ENCODE results near the gene TCEA2. TPM values are rescaled to one million over a fixed set of nuclear protein-coding genes. Genes with fewer than 3 reads are reported as not detected.

The TCEA2 gene
- total RNA-seq, 2 donors from 2014 or later, result 20.0 to 21.0 TPM

- no peaks in the 10 kb centered on the region for H3K9me3 ChIP-seq (ENCODE audit: control insufficient read depth, low read length, poor library complexity, severe bottlenecking)
- no peak for ATAC-seq
- Mint-ChIP-seq H3K27ac (no peak overlapping the region), H3K4me1 (peaks cover 21% of the 10 kb centered on the region), H3K4me3 (no peak overlapping the region), H3K36me3 (ENCODE audit: low read depth) (peaks cover 5% of the 10 kb centered on the region), H3K27me3 (no peaks in the 10 kb centered on the region)
- DNase-seq, result no peak
Measured at GRCh38 chr20:64030371-64031134, 32.4 kb upstream of the TCEA2 start.

- H3K4me1 Mint-ChIP-seq, result peaks cover 21% of the 10 kb centered on the region
- H3K27ac Mint-ChIP-seq, result no peak overlapping the region
- H3K36me3 Mint-ChIP-seq (ENCODE audit: low read depth), result peaks cover 5% of the 10 kb centered on the region
- no peaks in the 10 kb centered on the region for H3K9me3 ChIP-seq (ENCODE audit: control insufficient read depth, low read length, poor library complexity, severe bottlenecking)
- H3K27me3 Mint-ChIP-seq, result no peaks in the 10 kb centered on the region
- no peak for DNase-seq
- no peak for ATAC-seq
- H3K4me3 Mint-ChIP-seq, result no peak overlapping the region
Measured at GRCh38 chr20:64031822-64032314, 31.1 kb upstream of the TCEA2 start.

GRCh38 chr20:64032706-64033624 lies 30.0 kb upstream of the TCEA2 start:
- no peaks in the 10 kb centered on the region for H3K9me3 ChIP-seq (ENCODE audit: control insufficient read depth, low read length, poor library complexity, severe bottlenecking)
- peaks cover 27% of the 10 kb centered on the region for H3K4me1 Mint-ChIP-seq
- H3K27ac Mint-ChIP-seq, result peak overlapping the region; percentile 91
- DNase-seq, result no peak
- peaks cover 5% of the 10 kb centered on the region for H3K36me3 Mint-ChIP-seq (ENCODE audit: low read depth)
- H3K27me3 Mint-ChIP-seq, result no peaks in the 10 kb centered on the region
- H3K4me3 Mint-ChIP-seq, result no peak overlapping the region
- no peak for ATAC-seq

GRCh38 chr20:64033981-64034493 lies 29.0 kb upstream of the TCEA2 start:
- no peak for DNase-seq
- no peaks in the 10 kb centered on the region for H3K27me3 Mint-ChIP-seq
- H3K36me3 Mint-ChIP-seq (ENCODE audit: low read depth), result peaks cover 2% of the 10 kb centered on the region
- no peak for ATAC-seq
- peaks cover 27% of the 10 kb centered on the region for H3K4me1 Mint-ChIP-seq
- H3K27ac Mint-ChIP-seq, result peak overlapping the region; percentile 91
- no peaks in the 10 kb centered on the region for H3K9me3 ChIP-seq (ENCODE audit: control insufficient read depth, low read length, poor library complexity, severe bottlenecking)
- H3K4me3 Mint-ChIP-seq, result peak overlapping the region; percentile 81

GRCh38 chr20:64035066-64035932 lies 27.7 kb upstream of the TCEA2 start:
- DNase-seq (peak in 2 of 3 donors; percentile 23 to 39), ATAC-seq (peak; percentile 70)
- H3K36me3 Mint-ChIP-seq (ENCODE audit: low read depth), result peaks cover 1% of the 10 kb centered on the region
- H3K4me1 Mint-ChIP-seq, result peaks cover 32% of the 10 kb centered on the region
- H3K27me3 Mint-ChIP-seq, result no peaks in the 10 kb centered on the region
- H3K4me3 Mint-ChIP-seq, result peak overlapping the region; percentile 81
- peak overlapping the region; percentile 91 for H3K27ac Mint-ChIP-seq
- H3K9me3 ChIP-seq (ENCODE audit: control insufficient read depth, low read length, poor library complexity, severe bottlenecking), result no peaks in the 10 kb centered on the region

GRCh38 chr20:64035933-64036345 lies 27.1 kb upstream of the TCEA2 start, which contains the start of gene C20orf204:
Gene C20orf204 (plus strand): TSS chr20:64036182. CDS start chr20:64036324, 142 bp downstream.
- Mint-ChIP-seq H3K36me3 (ENCODE audit: low read depth) (no peaks in the 10 kb centered on the region), H3K4me3 (peak within 1 kb of the TSS; percentile 84), H3K27ac (peak within 1 kb of the TSS; percentile 91), H3K4me1 (peaks cover 32% of the 10 kb centered on the region), H3K27me3 (no peaks in the 10 kb centered on the region)
- ATAC-seq (no peak), DNase-seq (no peak)
- no peaks in the 10 kb centered on the region for H3K9me3 ChIP-seq (ENCODE audit: control insufficient read depth, low read length, poor library complexity, severe bottlenecking)

- ATAC-seq, result no peak
- Mint-ChIP-seq H3K4me3 (peak overlapping the region; percentile 84), H3K4me1 (peaks cover 34% of the 10 kb centered on the region), H3K27me3 (no peaks in the 10 kb centered on the region), H3K27ac (peak overlapping the region; percentile 91), H3K36me3 (ENCODE audit: low read depth) (no peaks in the 10 kb centered on the region)
- no peaks in the 10 kb centered on the region for H3K9me3 ChIP-seq (ENCODE audit: control insufficient read depth, low read length, poor library complexity, severe bottlenecking)
- no peak for DNase-seq
Measured at GRCh38 chr20:64036346-64037198, 26.4 kb upstream of the TCEA2 start.

- ATAC-seq (no peak), DNase-seq (no peak)
- no peaks in the 10 kb centered on the region for H3K9me3 ChIP-seq (ENCODE audit: control insufficient read depth, low read length, poor library complexity, severe bottlenecking)
- Mint-ChIP-seq H3K4me1 (peaks cover 35% of the 10 kb centered on the region), H3K27ac (peak overlapping the region; percentile 91), H3K4me3 (peak overlapping the region; percentile 84), H3K27me3 (no peaks in the 10 kb centered on the region), H3K36me3 (ENCODE audit: low read depth) (no peaks in the 10 kb centered on the region)
Measured at GRCh38 chr20:64037199-64037497, 25.9 kb upstream of the TCEA2 start.

- H3K27ac Mint-ChIP-seq, result peak overlapping the region; percentile 91
- no peaks in the 10 kb centered on the region for H3K27me3 Mint-ChIP-seq
- peaks cover 36% of the 10 kb centered on the region for H3K4me1 Mint-ChIP-seq
- DNase-seq, result no peak
- H3K9me3 ChIP-seq (ENCODE audit: control insufficient read depth, low read length, poor library complexity, severe bottlenecking), result no peaks in the 10 kb centered on the region
- H3K4me3 Mint-ChIP-seq, result peak overlapping the region; percentile 84
- no peak for ATAC-seq
- H3K36me3 Mint-ChIP-seq (ENCODE audit: low read depth), result no peaks in the 10 kb centered on the region
Measured at GRCh38 chr20:64037498-64038213, 25.3 kb upstream of the TCEA2 start.

- Mint-ChIP-seq H3K4me3 (peak overlapping the region; percentile 84), H3K27me3 (no peaks in the 10 kb centered on the region)
- DNase-seq, result no peak
Measured at GRCh38 chr20:64038224-64038564, 24.8 kb upstream of the TCEA2 start.

GRCh38 chr20:64038565-64039292 lies 24.3 kb upstream of the TCEA2 start:
- H3K27ac Mint-ChIP-seq, result peak overlapping the region; percentile 76
- DNase-seq, result peak; percentile 67 to 73 (median 69)
- H3K36me3 Mint-ChIP-seq (ENCODE audit: low read depth), result no peaks in the 10 kb centered on the region
- peak; percentile 64 for ATAC-seq
- H3K9me3 ChIP-seq (ENCODE audit: control insufficient read depth, low read length, poor library complexity, severe bottlenecking), result no peaks in the 10 kb centered on the region
- peak overlapping the region; percentile 84 for H3K4me3 Mint-ChIP-seq
- H3K4me1 Mint-ChIP-seq, result peaks cover 34% of the 10 kb centered on the region
- H3K27me3 Mint-ChIP-seq, result no peaks in the 10 kb centered on the region

More at GRCh38 chr20:64038224-64038564, 24.8 kb upstream of the TCEA2 start:
- Mint-ChIP-seq H3K27ac (no peak overlapping the region), H3K36me3 (ENCODE audit: low read depth) (no peaks in the 10 kb centered on the region), H3K4me1 (peaks cover 36% of the 10 kb centered on the region)
- peak; percentile 22 for ATAC-seq
- H3K9me3 ChIP-seq (ENCODE audit: control insufficient read depth, low read length, poor library complexity, severe bottlenecking), result no peaks in the 10 kb centered on the region

Data from T-helper 17 cell (primary cell).